Heart left ventricle (tissue), 16 donors: ENCODE results near the gene TF. TPM values are rescaled to one million over a fixed set of nuclear protein-coding genes. Genes with fewer than 3 reads are reported as not detected.

Source experiments
- ATAC-seq, 4 donors: fragments of 200-7000 bp; cut with Tn5 transposase; one replicate each; pipeline ENCODE4 v1.9.1; 2020 to 2022; ENCODE audit warnings: moderate library complexity in 4 of 4, mild to moderate bottlenecking in 3 of 4, moderate number of reproducible peaks in 1 of 4
- DNase-seq, 5 donors: peaks; one replicate each; pipeline ENCODE4 v3.0.0-alpha.2; 2020
- H3K27ac ChIP-seq, 12 donors: fragments of 200-600 bp; sonication (generic) in 4 of 12; one replicate each; pipeline versions ENCODE4 v1.5.0 to v1.8.0; 2016 to 2022; ENCODE audit warnings: mild to moderate bottlenecking in 2 of 12
- H3K27me3 ChIP-seq, 9 donors: fragments of 200-600 bp; sonication (generic) in 2 of 9; one replicate each; pipeline versions ENCODE4 v1.5.1 to v1.8.0; 2016 to 2022; ENCODE audit warnings: mild to moderate bottlenecking in 3 of 9
- H3K36me3 ChIP-seq, 9 donors: fragments of 200-600 bp; sonication (generic) in 2 of 9; one replicate each; pipeline versions ENCODE4 v1.5.0 to v1.8.0; 2018 to 2022; ENCODE audit warnings: mild to moderate bottlenecking in 2 of 9
- H3K4me1 ChIP-seq, 12 donors: fragments of 200-600 bp; sonication (generic) in 4 of 12; one replicate each; pipeline versions ENCODE4 v1.5.0 to v1.8.0; 2016 to 2022; ENCODE audit warnings: mild to moderate bottlenecking in 3 of 12
- H3K4me3 ChIP-seq, 12 donors: fragments of 200-600 bp; sonication (generic) in 4 of 12; one replicate each; pipeline versions ENCODE4 v1.5.0 to v1.8.0; 2017 to 2022; ENCODE audit warnings: mild to moderate bottlenecking in 9 of 12, moderate library complexity in 4 of 12
- H3K9me3 ChIP-seq, 12 donors: fragments of 200-600 bp; sonication (generic) in 4 of 12; one replicate each; pipeline versions ENCODE4 v1.5.0 to v1.8.0; 2016 to 2022; ENCODE audit warnings: mild to moderate bottlenecking in 1 of 12
- POLR2A ChIP-seq, 2 donors: fragments of 450-650 bp; IDR thresholded peaks; one replicate each; pipeline ENCODE4 v1.6.1; 2017; ENCODE audit warnings: antibody characterized with exemption in 2 of 2, mild to moderate bottlenecking in 2 of 2, moderate library complexity in 2 of 2
- WGBS, 4 donors: extraction: QIAGEN DNeasy Blood & Tissue Kit in 2 of 4; methylation state at CpG; one replicate each; pipeline versions ENCODE4 v1.1.5 to v1.1.7; 2013 to 2018; 5-methylcytosine and 5-hydroxymethylcytosine counted together
- intact Hi-C, 10 donors: fragments of 100-400 bp; cut with DNase I; formaldehyde crosslinking; loops; one replicate each; pipeline versions ENCODE4 v1.11.1 to v1.14.2; 2022
- polyA plus RNA-seq, 2 donors: library from polyadenylated mRNA; stranded (reverse); fragments of 200-250 nt; gene quantifications; one replicate each; pipeline ENCODE4 v1.2.3, GENCODE V29; 2013
- total RNA-seq, 9 donors: library from RNA; depleted of rRNA in 2 of 9; stranded (reverse); fragments of >200 nt in 2 of 9; fragmentation: NEBNext Ultra II Directional in 3 of 9; extraction: Animal tissue kit (Norgen Biotek cat#: 25700) in 3 of 9; gene quantifications; one replicate each; pipeline versions ENCODE4 v1.1.0 to v1.2.4, GENCODE V29; 2016 to 2023
- TF ChIP-seq, protein P1 (sequence below), 12 donors: fragments of 200-600 bp; sonication (generic) in 4 of 12; IDR thresholded peaks; one replicate each; pipeline versions ENCODE4 v1.5.0 to v1.8.0; 2018 to 2022; ENCODE audit warnings: antibody characterized with exemption in 12 of 12, mild to moderate bottlenecking in 5 of 12
- donor health status: ischemic (EF 13 %, LVEDD 7.1; RV severe dilation, severe dysfunction).
- donor health status: healthy with polysubstance abuse.
- donor health status: DM: no; HTN: yes; CAD: no.
- donor health status: DM: no; HTN: no; CAD: no.
- donor health status: ischemic (EF 25% LVEDD 6.9; RV normal size, moderate dysfunction).
- donor health status: ischemic (EF 25% LVEDD 5.7; RV mildly dilated, moderate dysfunction).
- donor health status: healthy.
- donor health status: DM: yes; HTN: yes; CAD: no.
- donor health status: ischemic (EF 35%, LVEDD 5.7; RV mildly dilated, moderate dysfunction).
- donor health status: nonischemic (EF 11% LVEDD 7.7; RV severe dilation, severe dysfunction).
- donor health status: DM: yes; HTN: yes; CAD: no.
- donor health status: PGD.
- donor health status: ischemic (EF 29% LVEDD 5.4; RV normal size, mild dysfunction).
- donor health status: nonischemic (EF 23%, LVEDD 6.1; RV moderate dilation, normal function).

TF gene
- total and polyA plus RNA-seq, 11 donors: 0.86 to 76.0 (median 2.4) TPM; not detected in 1

GRCh38 chr3:133835961-133836360 lies 89.8 kb downstream of the TF start:
- intact Hi-C loops: no loop called here
- Histone ChIP-seq H3K9me3 (no peaks in the 10 kb centered on the region), H3K36me3 (peaks cover 0 to 39% (median 12%) of the 10 kb centered on the region in 9 donors), H3K4me1 (no peaks in the 10 kb centered on the region), H3K27me3 (no peaks in the 10 kb centered on the region), H3K4me3 (no peak overlapping the region), H3K27ac (no peak overlapping the region)
- DNase-seq (no peak), ATAC-seq (no peak)
- TF ChIP-seq, protein P1, sequence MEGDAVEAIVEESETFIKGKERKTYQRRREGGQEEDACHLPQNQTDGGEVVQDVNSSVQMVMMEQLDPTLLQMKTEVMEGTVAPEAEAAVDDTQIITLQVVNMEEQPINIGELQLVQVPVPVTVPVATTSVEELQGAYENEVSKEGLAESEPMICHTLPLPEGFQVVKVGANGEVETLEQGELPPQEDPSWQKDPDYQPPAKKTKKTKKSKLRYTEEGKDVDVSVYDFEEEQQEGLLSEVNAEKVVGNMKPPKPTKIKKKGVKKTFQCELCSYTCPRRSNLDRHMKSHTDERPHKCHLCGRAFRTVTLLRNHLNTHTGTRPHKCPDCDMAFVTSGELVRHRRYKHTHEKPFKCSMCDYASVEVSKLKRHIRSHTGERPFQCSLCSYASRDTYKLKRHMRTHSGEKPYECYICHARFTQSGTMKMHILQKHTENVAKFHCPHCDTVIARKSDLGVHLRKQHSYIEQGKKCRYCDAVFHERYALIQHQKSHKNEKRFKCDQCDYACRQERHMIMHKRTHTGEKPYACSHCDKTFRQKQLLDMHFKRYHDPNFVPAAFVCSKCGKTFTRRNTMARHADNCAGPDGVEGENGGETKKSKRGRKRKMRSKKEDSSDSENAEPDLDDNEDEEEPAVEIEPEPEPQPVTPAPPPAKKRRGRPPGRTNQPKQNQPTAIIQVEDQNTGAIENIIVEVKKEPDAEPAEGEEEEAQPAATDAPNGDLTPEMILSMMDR (IDR thresholded peaks at IDR 0.05): no peak
- TF ChIP-seq POLR2A (IDR thresholded peaks at IDR 0.05): no peak
- WGBS, 4 donors: 81 to 96% (median 93%) methylated on average over 4 of the region's 4 CpGs

- Histone ChIP-seq H3K4me1 (no peaks in the 10 kb centered on the region), H3K9me3 (no peaks in the 10 kb centered on the region), H3K27me3 (no peaks in the 10 kb centered on the region), H3K4me3 (no peak overlapping the region), H3K36me3 (peaks cover 0 to 42% (median 12%) of the 10 kb centered on the region in 9 donors), H3K27ac (no peak overlapping the region)
- intact Hi-C loops: no loop called here
- ATAC-seq: no peak
- 85 to 95% (median 89%) methylated on average over 6 of the region's 6 CpGs for WGBS, 4 donors
- TF ChIP-seq, protein P1 (IDR thresholded peaks at IDR 0.05): no peak
- TF ChIP-seq POLR2A (IDR thresholded peaks at IDR 0.05): no peak
- DNase-seq: no peak
Measured at GRCh38 chr3:133836497-133837158, 90.4 kb downstream of the TF start.

GRCh38 chr3:133837487-133838295 lies 91.5 kb downstream of the TF start:
- no peak for DNase-seq
- no peaks in the 10 kb centered on the region for H3K27me3 ChIP-seq
- no peaks in the 10 kb centered on the region for H3K4me1 ChIP-seq
- H3K27ac ChIP-seq: no peak overlapping the region
- no peak for TF ChIP-seq POLR2A (IDR thresholded peaks at IDR 0.05)
- TF ChIP-seq, protein P1 (IDR thresholded peaks at IDR 0.05): no peak
- ATAC-seq: no peak
- H3K4me3 ChIP-seq: no peak overlapping the region
- no peaks in the 10 kb centered on the region for H3K9me3 ChIP-seq
- intact Hi-C loops: no loop called here
- H3K36me3 ChIP-seq: peaks cover 0 to 38% (median 12%) of the 10 kb centered on the region in 9 donors
- 91 to 94% (median 92%) methylated on average over 14 to 22 of the region's 22 CpGs for WGBS, 4 donors

- DNase-seq (no peak), ATAC-seq (no peak)
- TF ChIP-seq, protein P1 (IDR thresholded peaks at IDR 0.05): no peak
- TF ChIP-seq POLR2A (IDR thresholded peaks at IDR 0.05): no peak
- intact Hi-C loops: no loop called here
- Histone ChIP-seq H3K9me3 (no peaks in the 10 kb centered on the region), H3K4me3 (no peak overlapping the region), H3K4me1 (peaks cover 0 to 4% (median 0%) of the 10 kb centered on the region in 12 donors), H3K27me3 (no peaks in the 10 kb centered on the region), H3K27ac (no peak overlapping the region), H3K36me3 (peaks cover 0 to 33% (median 12%) of the 10 kb centered on the region in 9 donors)
- WGBS, 4 donors: 92 to 95% (median 93%) methylated on average over 4 of the region's 4 CpGs
Measured at GRCh38 chr3:133838296-133838789, 92.2 kb downstream of the TF start.
